SIG-M5 (cell line): Measurements from ENCODE around the gene ADCY7.

Experiments used
- DNase-seq: peaks from one replicate; lab custom pipeline; 2025; lab: John Stamatoyannopoulos, UW

ADCY7 gene

DNA sequence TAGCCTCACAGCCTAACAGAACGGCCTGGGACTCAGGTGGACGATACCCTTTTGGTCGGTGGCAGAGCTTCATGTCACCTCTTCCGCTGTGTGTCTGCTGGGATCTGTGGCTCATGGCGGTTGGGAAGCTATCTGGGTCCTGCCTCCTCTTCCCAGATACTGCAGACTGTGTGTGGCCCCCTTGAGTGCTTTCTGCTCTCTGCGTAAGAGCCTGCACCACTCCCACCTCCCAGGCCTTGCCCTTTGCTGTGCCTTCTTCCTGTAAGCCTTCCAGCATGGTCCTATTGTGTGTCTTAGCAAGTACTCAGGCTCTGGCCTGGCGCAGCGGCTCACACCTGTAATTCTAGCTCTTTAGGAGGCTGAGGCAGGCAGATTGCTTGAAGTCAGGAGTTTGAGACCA lies 17.5 kb upstream of the ADCY7 start:
- no peak for DNase-seq

- DNase-seq, result no peak
Measured at GRCh38 chr16:50251375-50252081, 14.8 kb upstream of the ADCY7 start.

GRCh38 chr16:50252082-50252611 lies 14.2 kb upstream of the ADCY7 start:
- no peak for DNase-seq

DNA sequence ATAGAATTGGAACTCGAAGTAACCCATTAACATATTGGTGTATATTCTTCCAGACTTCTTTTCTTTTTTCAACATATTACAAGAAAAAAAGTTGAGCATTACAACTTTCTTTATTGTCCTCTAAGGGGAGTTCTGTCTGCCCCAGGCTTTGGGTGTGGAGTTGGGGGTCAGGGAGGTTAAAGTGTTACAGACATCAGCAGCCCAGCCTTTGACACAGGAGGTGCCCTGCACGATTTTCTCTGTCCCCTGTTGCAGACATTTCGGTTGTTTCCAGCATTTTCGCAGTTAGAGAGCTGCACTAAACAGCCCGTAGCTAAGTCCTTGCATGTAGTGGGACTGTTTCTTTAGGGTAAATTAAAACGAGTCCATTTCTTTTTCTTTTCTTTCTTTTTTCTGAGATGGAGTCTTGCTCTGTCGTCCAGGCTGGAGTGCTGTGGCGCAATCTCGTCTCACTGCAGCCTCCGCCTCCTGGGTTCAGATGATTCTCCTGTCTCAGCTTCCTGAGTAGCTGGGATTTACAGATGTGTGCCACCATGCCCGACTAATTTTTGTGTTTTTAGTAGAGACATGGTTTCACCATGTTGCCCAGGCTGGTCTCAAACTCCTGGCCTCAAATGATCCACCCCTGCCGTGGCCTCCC lies 13.4 kb upstream of the ADCY7 start:
- no peak for DNase-seq

GRCh38 chr16:50253514-50253910 lies 12.8 kb upstream of the ADCY7 start:
- no peak for DNase-seq

DNA sequence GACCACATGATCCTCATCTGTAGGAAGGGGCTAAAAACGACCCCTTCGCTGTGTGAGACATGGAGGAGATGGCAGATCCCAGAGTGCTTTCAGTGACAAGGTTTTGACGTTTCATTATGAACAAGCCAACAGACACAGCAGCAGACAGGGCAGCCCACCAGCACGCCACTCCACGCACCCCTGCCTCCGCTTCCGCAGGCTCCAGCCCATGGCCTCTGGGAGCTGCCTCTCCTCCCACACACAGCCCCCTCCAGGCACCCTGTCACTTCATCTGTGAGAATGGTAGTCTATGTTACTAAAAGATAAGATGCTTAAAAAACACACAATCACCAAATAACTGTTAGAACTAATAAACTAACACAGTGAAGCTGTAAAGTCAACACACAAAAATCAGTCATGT lies 12.3 kb upstream of the ADCY7 start:
- no peak for DNase-seq

- DNase-seq, result no peak
Measured at GRCh38 chr16:50255538-50255937, 10.8 kb upstream of the ADCY7 start.

GRCh38 chr16:50256604-50257003 lies 9.7 kb upstream of the ADCY7 start:
- no peak for DNase-seq

DNA sequence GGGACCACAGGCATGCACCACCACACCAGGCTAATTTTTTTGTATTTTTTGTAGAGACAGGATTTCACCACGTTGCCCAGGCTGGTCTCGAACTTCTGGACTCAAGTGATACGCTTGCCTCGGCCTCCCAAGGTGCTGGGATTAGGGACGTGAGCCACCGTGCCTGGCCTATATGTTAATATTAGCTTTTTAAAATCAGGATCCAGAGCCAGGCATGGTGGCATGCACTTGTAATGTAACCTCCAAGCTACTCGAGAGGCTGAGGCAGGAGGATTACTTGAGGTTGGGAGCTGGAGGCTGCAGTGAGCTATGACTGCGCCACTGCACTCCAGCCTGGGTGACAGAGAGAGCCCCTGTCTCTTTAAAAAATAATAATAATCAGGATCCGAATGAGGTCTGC lies 8.5 kb upstream of the ADCY7 start:
- no peak for DNase-seq

DNA sequence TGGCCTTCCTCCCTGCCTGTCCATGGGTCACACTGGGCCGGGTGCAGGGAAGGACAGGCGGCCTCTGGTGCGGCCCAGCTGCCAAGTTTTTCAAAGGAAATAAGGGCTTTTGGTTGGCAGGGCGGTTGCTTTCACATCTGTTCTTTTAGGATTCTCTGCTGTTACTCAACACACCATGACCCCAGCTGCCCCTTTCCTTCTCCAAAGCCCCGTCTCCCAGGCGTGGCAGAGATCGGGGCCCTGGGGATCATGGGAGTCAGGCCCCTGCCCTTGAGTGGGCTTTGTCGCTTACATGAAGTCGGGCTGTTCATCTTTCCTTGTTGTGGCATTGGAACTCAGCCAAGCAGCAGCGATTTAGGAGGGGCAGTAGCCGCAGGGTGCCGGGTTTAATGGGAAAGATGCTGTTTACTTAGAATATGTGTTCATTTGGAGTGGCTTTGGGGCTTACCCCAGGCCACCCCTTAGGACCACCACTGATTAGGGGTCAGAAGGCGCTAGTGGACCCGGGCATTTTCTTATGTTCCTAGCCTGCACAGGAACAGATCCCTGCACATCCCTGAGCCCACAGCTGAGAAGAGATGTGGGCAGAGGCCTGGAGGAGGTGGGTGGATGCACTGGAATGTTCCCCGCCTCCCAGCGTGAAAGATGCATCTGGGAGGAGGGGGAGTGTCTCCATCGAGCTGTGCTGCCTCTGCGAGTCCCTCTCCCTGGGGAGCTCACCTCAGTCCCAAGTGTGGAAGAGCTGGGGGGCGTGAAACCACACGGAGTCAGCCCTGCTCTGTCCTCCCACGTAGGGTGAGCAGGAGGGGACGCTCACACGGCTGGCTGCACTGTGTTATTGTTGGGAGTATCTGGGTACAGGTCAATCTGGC lies 6.8 kb upstream of the ADCY7 start:
- no peak for DNase-seq

- no peak for DNase-seq
Measured at GRCh38 chr16:50260206-50261159, 5.9 kb upstream of the ADCY7 start.

DNA sequence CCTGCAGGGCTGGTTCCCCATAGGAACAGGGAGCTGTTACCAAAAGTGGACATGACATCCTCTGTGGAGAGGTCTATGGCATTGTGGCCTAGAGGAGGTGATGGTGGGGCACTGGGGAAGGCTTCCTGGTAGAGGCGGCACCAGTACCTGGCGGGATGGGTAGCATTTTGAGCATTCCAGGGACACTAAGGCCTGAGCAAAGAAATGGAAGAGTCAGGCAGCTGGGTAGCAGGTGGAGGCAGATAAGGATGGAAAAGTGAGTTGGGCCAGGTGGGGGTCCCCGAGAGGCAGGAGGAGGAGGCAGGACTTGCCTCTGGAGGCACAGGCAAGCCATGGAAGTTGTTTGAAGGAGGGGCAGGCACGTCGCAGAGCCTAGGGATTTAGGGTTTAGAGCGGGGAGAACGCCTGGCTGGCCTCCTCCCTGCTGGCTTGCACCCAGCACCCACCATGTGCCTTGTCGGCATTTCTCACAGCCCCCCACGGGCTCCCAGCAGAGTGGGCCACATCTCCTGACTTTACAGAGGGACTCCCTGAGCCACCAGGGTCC lies 5.1 kb upstream of the ADCY7 start:
- no peak for DNase-seq

DNA sequence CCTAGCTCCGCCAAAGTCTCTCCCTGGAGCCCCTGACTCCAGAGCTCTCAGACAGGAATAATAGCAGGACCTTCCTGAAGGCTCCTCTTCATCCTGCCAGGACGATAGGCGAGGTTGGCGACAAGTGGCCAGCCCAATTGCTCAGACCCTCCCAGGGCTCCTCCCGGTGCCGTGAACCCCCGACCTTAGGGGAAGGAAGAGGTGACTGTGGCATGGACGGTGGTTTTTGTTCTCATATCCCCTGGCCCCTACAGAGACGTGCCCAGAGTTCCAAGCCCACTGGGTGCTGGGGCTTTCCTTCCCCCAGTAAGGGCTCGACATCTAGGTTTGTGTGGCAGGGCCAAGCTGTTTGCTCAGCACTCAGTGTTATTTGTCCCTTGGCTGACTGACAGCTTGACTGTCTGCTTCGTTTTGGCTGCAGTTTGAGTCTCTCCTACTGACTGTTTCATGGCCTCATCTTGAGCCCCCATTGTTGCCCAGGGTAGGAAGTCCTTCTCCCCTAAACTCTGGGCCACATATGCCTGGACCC lies 4.6 kb upstream of the ADCY7 start:
- no peak for DNase-seq

DNA sequence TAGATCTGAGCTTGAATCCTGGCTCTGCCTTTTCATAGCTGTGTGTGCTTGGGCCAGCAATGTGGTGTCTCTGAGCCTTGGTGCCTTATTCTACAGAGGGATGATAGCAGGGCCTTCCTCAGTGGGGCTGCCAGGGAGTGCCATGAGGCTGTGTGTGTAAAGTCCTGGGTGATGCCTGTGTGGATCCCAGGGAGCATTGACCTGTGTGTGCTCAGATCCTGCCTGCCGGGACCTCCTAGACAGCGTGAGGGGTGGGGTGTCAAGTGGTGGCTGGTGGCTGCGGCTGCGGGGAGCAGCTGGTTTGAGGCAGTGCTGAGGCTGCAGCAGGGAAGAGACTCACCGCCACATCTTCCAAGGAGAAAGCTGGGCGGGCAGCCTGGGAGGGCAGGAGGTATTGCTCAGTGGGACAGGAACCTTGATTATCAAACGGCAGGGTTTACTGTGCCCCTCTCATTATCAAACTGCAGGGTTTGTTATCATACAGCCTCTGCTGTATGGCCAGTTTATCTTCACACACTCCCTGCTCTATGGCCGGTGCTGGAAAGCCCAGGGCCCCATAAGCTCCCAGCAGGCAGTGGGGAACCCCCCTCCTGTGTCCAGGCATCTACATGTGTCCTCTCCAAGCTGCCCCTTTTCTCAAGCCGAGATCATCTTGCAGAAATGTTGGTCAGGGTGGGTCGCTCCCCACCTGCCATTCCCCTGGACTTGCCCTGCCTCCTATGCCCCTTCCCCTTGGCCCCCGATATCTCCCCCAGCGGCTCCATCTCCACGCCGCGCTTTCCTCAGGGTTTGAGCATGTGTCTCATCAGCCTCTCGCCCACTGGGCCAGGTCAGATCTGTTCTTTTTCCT lies 3.1 kb upstream of the ADCY7 start:
- DNase-seq, result no peak

GRCh38 chr16:50263940-50264929 lies 2.1 kb upstream of the ADCY7 start:
- DNase-seq, result no peak

GRCh38 chr16:50265260-50265659 lies 1.1 kb upstream of the ADCY7 start:
- DNase-seq, result no peak

DNA sequence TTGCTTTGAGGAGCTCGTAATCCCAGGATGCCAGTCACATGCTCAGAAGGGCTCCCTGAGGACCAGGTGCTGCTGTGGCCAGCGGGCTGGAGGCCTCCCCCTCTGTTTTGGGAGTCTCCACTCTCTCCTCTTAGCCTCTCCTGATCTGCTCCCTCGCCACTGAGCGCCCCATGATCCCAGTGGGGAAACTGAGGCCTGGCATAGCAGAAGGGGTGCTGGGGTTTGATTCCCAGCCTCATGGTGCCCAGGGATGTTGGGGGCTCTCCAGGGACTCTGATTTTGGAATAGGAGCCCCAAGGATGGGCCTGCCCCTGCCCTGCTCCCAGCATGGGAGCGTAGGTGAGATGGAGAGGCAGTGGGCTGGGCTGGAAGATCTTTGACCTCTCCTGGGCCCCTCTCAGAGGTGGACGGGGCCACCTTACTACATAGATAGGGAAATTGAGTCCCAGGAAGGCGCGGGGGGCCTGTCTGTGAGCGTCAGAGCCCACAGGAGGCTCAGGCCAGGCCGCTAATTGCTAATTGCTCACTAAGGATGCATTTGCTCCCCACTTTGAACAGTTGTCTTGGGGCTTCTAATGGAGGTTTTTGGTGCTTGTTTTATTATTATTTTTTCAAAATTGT lies 525 bp upstream of the ADCY7 start:
- DNase-seq, result no peak

- no peak for DNase-seq
Measured at GRCh38 chr16:50267151-50267631, 840 bp downstream of the ADCY7 start.
